Measurements from ENCODE around the gene SLC34A3. TPM values are rescaled to one million over a fixed set of nuclear protein-coding genes. Genes with fewer than 3 reads are reported as not detected.
"Not testable (repeated sequence)": the region's sequence is repeated elsewhere in the genome, so short reads cannot be mapped to it uniquely, and the experiment has no call there.

SLC34A3 gene
- total and polyA plus RNA-seq, 9 donors, result 0.15 to 0.46 TPM; not detected in 7

DNA sequence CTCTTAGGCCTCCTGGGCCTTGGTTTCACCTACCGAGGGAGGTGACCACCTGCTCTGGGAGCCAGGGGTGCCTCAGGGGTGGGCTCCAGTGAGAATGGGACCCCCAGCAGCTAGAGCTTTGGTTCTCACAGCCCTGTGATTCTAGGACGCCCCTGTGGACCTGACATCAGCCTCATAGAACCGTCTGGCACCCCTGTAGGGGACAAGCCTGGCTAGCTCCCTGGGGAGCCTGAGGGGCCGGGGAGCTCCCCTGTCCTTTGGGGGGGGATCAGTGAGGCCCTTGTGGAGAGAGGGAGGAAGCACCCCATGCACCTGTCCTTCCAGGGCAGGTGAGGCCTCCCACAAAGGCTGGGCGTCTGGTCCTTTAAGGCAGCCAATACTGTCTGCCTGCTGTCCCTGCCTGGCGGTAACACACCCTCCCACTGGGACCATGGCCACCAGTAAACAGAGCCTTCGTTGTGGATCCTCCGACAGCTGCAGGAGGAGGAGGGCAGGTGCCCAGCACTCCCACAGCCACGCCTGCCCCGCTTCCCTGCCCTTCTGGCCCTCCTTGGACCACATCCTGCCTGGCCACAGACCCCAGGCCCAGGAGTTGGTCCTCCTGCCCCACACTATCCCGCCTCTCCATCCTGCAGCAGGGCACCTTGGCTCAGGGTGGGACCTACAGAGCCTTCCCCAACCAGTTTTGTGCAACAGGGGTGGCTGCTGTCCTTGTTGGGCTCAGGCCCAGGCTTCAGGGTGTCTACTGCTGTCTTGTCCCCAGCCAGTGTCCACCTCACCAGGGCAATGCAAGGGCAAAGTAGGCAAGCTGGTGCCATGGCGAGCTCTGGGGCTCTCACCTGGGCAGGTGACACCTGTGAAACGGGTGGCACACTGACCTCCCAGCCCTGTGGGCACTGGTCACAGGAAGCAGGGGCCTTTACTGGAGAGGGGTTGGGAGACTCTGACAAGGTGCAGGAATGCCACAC lies 7.3 kb downstream of the SLC34A3 start:
- H3K36me3 ChIP-seq, result no peaks in the 10 kb centered on the region
- H3K9me3 ChIP-seq, result no peaks in the 10 kb centered on the region
- H3K4me3 ChIP-seq, result no peak overlapping the region
- no peaks in the 10 kb centered on the region for H3K27me3 ChIP-seq
- WGBS, 3 donors, result 76 to 79% (median 78%) methylated on average over 11 to 13 of the region's 13 CpGs
- H3K4me1 ChIP-seq (ENCODE audit: insufficient read depth), result peaks cover 14% of the 10 kb centered on the region
- DNase-seq, result no peak
- intact Hi-C loops (cut with DNase I), result loop anchor here in 1 of 4 donors (10.0 kb wide), 1 partner anchor 123 kb away; the partner anchor contains the start of gene DPP7
- TF ChIP-seq POLR2A (IDR thresholded peaks at IDR 0.05) (no peak), EP300 (IDR thresholded peaks at IDR 0.05) (no peak)
- TF ChIP-seq, protein P1, sequence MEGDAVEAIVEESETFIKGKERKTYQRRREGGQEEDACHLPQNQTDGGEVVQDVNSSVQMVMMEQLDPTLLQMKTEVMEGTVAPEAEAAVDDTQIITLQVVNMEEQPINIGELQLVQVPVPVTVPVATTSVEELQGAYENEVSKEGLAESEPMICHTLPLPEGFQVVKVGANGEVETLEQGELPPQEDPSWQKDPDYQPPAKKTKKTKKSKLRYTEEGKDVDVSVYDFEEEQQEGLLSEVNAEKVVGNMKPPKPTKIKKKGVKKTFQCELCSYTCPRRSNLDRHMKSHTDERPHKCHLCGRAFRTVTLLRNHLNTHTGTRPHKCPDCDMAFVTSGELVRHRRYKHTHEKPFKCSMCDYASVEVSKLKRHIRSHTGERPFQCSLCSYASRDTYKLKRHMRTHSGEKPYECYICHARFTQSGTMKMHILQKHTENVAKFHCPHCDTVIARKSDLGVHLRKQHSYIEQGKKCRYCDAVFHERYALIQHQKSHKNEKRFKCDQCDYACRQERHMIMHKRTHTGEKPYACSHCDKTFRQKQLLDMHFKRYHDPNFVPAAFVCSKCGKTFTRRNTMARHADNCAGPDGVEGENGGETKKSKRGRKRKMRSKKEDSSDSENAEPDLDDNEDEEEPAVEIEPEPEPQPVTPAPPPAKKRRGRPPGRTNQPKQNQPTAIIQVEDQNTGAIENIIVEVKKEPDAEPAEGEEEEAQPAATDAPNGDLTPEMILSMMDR (IDR thresholded peaks at IDR 0.05), result no peak
- H3K27ac ChIP-seq, result no peak overlapping the region

DNA sequence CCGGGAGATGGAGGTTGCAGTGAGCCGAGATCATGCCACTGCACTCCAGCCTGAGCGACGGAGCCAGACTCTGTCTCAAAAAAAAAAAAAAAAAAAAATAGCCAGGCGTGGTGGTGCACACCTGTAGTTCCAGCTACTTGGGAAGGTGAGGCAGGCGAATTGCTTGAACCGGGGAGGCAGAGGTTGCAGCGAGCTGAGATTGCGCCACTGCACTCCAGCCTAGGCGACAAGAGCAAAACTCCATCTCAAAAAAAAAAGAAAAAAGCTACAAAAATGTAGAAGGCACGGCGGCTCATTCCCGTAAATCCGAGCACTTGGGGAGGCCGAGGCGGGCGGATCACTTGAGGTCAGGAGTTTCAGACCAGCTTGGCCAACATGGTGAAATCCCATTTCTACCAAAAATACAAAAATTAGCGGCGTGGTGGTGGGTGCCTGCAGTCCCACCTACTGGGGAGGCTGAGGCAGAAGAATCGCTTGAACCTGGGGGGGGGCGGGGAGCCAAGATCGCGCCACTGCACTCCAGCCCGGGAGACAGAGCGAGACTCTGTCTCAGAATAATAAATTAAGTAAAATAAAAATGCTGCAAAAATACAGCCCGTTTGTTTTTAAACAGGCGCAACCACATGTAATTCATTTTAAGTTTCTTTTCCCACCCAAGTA lies 9.0 kb downstream of the SLC34A3 start:
- Histone ChIP-seq H3K27ac (peak overlapping the region in 1 of 2 donors; percentile 95), H3K4me3 (peak overlapping the region; percentile 60), H3K4me1 (ENCODE audit: insufficient read depth) (peaks cover 14% of the 10 kb centered on the region)
- intact Hi-C loops (cut with DNase I), result loop anchor here in 1 of 4 donors (10.0 kb wide), 1 partner anchor 125 kb away; the partner anchor contains the start of gene DPP7
- DNase-seq, H3K9me3 ChIP-seq, H3K36me3 ChIP-seq, H3K27me3 ChIP-seq: not testable (repeated sequence)
- 44 to 46% (median 45%) methylated on average over 27 of the region's 27 CpGs for WGBS, 3 donors

DNA sequence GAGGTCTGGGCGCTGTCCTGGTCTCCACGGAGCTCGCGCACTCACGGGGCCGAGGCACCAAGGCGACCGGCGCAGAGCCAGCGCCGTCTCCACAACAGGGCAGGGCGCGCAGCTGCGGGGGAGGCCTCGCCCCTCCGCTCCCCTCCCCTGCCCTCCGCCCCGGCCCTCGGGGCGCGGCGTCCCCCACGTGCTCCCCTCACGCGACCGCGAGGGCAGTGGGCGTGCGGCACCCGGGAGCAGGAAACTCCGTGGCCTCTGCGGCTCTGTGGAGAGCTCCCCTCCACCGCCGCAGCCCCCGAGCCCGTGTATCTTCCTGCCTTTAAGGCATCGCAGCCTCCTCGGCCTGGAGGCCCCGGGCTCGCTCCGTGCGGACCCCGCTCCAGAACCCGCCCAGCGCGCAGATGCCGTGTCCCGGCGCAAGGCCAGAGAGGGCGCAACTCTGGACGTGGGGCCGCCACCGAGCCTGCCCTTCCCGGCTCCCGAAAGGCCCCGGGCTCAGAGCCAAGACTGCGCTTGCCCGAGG lies 9.7 kb downstream of the SLC34A3 start:
- no peaks in the 10 kb centered on the region for H3K36me3 ChIP-seq
- no peaks in the 10 kb centered on the region for H3K27me3 ChIP-seq
- H3K4me1 ChIP-seq (ENCODE audit: insufficient read depth), result peaks cover 14% of the 10 kb centered on the region
- TF ChIP-seq, protein P1 (IDR thresholded peaks at IDR 0.05), result no peak
- no peak for TF ChIP-seq EP300 (IDR thresholded peaks at IDR 0.05)
- peak; percentile 13 for TF ChIP-seq POLR2A (IDR thresholded peaks at IDR 0.05)
- H3K4me3 ChIP-seq, result peak overlapping the region; percentile 60
- WGBS, 3 donors, result 0 to 1% (median 1%) methylated on average over 23 to 58 of the region's 58 CpGs
- no peaks in the 10 kb centered on the region for H3K9me3 ChIP-seq
- intact Hi-C loops (cut with DNase I), result no loop called here
- DNase-seq, result peak; percentile 74 to 88 (median 81)
- H3K27ac ChIP-seq, result peak overlapping the region; percentile 23 to 95

DNA sequence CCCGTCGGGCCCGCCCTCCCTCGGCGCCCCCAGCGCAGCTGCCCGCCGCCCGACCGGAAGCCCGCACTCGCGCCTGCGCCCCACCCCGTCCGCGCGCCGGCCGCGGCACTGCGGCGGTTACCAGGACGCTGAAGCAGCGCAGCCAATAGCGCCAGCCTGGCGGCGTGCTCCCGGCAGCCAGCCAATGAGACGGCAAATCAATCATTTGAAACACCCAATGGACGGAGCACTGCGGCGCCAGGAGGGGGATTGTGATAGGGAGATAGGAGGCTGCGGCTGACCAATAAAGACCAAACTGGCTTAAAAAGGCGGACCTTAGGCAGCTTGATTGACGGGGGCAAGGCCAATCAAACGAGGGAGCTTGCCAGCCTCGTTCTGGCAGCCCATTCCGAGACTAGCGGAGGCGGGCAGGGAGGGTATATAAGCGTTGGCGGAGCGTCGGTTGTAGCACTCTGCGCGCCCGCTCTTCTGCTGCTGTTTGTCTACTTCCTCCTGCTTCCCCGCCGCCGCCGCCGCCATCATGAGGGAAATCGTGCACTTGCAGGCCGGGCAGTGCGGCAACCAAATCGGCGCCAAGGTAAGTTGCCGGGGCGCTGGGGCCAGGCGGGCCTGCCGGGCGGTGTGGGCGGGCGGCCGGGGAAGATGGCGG lies 10.3 kb downstream of the SLC34A3 start, which contains the start of gene TUBB4B:
Gene TUBB4B, plus strand, starts transcription at position 447 of the 649 bp plus-strand sequence. Its CDS starts 74 bp downstream, at position 521.
- Histone ChIP-seq H3K9me3 (no peaks in the 10 kb centered on the region), H3K4me3 (peak within 1 kb of the TSS; percentile 64), H3K27ac (peak within 1 kb of the TSS; percentile 63 to 95), H3K36me3 (no peaks in the 10 kb centered on the region), H3K4me1 (ENCODE audit: insufficient read depth) (peaks cover 12% of the 10 kb centered on the region), H3K27me3 (no peaks in the 10 kb centered on the region)
- DNase-seq, result peak; percentile 99 to 100 (median 100)
- intact Hi-C loops (cut with DNase I), result no loop called here
- TF ChIP-seq, protein P1 (IDR thresholded peaks at IDR 0.05), result peak in 1 of 3 donors; percentile 6
- peak; percentile 100 for TF ChIP-seq POLR2A (IDR thresholded peaks at IDR 0.05)
- no peak for TF ChIP-seq EP300 (IDR thresholded peaks at IDR 0.05)
- WGBS, 3 donors, result 0 to 1% (median 1%) methylated on average over 36 to 67 of the region's 67 CpGs

All from ovary (tissue), 9 donors.